SH-SY5Y (cell line): ENCODE results near the gene FOXN3.

Experiments
- GATA2 ChIP-seq: IDR thresholded peaks from 2 replicates; pipeline ENCODE4 v1.6.1; 2011; ENCODE audit warnings: mild to moderate bottlenecking, low read depth, low read length
- GATA3 ChIP-seq: IDR thresholded peaks from 2 replicates; pipeline ENCODE4 v1.6.1; 2011; ENCODE audit warnings: low read depth, mild to moderate bottlenecking, low read length, moderate library complexity

- TF ChIP-seq GATA3 (no peak), GATA2 (no peak)
These were observed 219.4 kb downstream of the FOXN3 start for GRCh38 chr14:89197623-89198022.
